Transverse colon (tissue), 4 donors: ENCODE data around the gene BRCA2.

ENCODE experiments used
- CTCF ChIP-seq, 5 experiments: fragments of 200-600 bp in 3 of 5; fragments of 450-650 bp in 2 of 5; sonication (generic) in 3 of 5; IDR thresholded peaks; 1 replicate in 2 of 5; 2 replicates in 3 of 5; pipeline ENCODE4 v1.5.1; 2016 to 2017; ENCODE audit warnings: antibody characterized with exemption in 5 of 5, inconsistent platforms in 3 of 5, mild to moderate bottlenecking in 2 of 5, moderate library complexity in 1 of 5
- EP300 ChIP-seq: sonication (generic); formaldehyde crosslinking; IDR thresholded peaks from one replicate; pipeline ENCODE4 v1.6.1; 2017; ENCODE audit warnings: antibody characterized with exemption, low read depth
- POLR2A ChIP-seq: fragments of 450-650 bp; IDR thresholded peaks from one replicate; pipeline ENCODE4 v1.6.1; 2016; ENCODE audit warnings: antibody characterized with exemption, mild to moderate bottlenecking, moderate library complexity
- POLR2AphosphoS5 ChIP-seq, 3 donors: sonication (generic); formaldehyde crosslinking; IDR thresholded peaks; one replicate each; pipeline ENCODE4 v1.6.1; 2016; ENCODE audit warnings: antibody characterized with exemption in 3 of 3

GRCh38 chr13:32354040-32354439, 38.7 kb downstream of the BRCA2 start:
- TF ChIP-seq CTCF (IDR thresholded peaks at IDR 0.05) (no peak), POLR2AphosphoS5 (IDR thresholded peaks at IDR 0.05) (no peak), EP300 (no peak), POLR2A (no peak)
